HEK293 (cell line): ENCODE data around the gene BLM.

Experiments used
- BCL6B ChIP-seq: fragments of 450-650 bp; formaldehyde crosslinking; IDR thresholded peaks from 2 replicates; pipeline ENCODE4 v1.5.1; 2017; ENCODE audit warnings: missing biosample characterization, missing genetic modification characterization
- GLI4 ChIP-seq: fragments of 450-650 bp; formaldehyde crosslinking; IDR thresholded peaks from 2 replicates; pipeline ENCODE4 v1.5.1; 2016; ENCODE audit warnings: missing biosample characterization, missing genetic modification characterization
- MYNN ChIP-seq: fragments of 450-650 bp; formaldehyde crosslinking; IDR thresholded peaks from 2 replicates; pipeline ENCODE4 v1.5.1; 2016; ENCODE audit warnings: missing biosample characterization, missing genetic modification characterization, borderline replicate concordance
- RBAK ChIP-seq: fragments of 450-650 bp; formaldehyde crosslinking; IDR thresholded peaks from 2 replicates; pipeline ENCODE4 v1.5.1; 2016; ENCODE audit warnings: missing biosample characterization, missing genetic modification characterization
- SALL2 ChIP-seq: fragments of 450-650 bp; formaldehyde crosslinking; IDR thresholded peaks from 2 replicates; pipeline ENCODE4 v1.5.0; 2017; ENCODE audit warnings: missing biosample characterization, mild to moderate bottlenecking, missing genetic modification characterization, borderline replicate concordance
- ZBTB11 ChIP-seq: fragments of 450-650 bp; formaldehyde crosslinking; conservative IDR thresholded peaks from 2 replicates; pipeline ENCODE4 v1.5.1; 2016; ENCODE audit warnings: low read depth, missing biosample characterization, missing genetic modification characterization
- ZBTB26 ChIP-seq: fragments of 450-650 bp; formaldehyde crosslinking; optimal IDR thresholded peaks from 2 replicates; pipeline ENCODE3; 2016; ENCODE audit warnings: missing biosample characterization, mild to moderate bottlenecking, missing genetic modification characterization
- ZBTB6 ChIP-seq: fragments of 450-650 bp; formaldehyde crosslinking; IDR thresholded peaks from 2 replicates; pipeline ENCODE4 v1.5.1; 2017; ENCODE audit warnings: missing biosample characterization, missing genetic modification characterization
- ZFHX2 ChIP-seq: fragments of 450-650 bp; formaldehyde crosslinking; conservative IDR thresholded peaks from 2 replicates; pipeline ENCODE4 v1.5.1; 2016; ENCODE audit warnings: missing biosample characterization, missing genetic modification characterization
- ZNF114 ChIP-seq: fragments of 450-650 bp; formaldehyde crosslinking; IDR thresholded peaks from 2 replicates; pipeline ENCODE4 v1.5.0; 2017; ENCODE audit warnings: missing biosample characterization, missing genetic modification characterization
- ZNF148 ChIP-seq: fragments of 450-650 bp; formaldehyde crosslinking; IDR thresholded peaks from 2 replicates; pipeline ENCODE4 v1.5.0; 2017; ENCODE audit warnings: missing biosample characterization, missing genetic modification characterization, borderline replicate concordance
- ZNF157 ChIP-seq: fragments of 450-650 bp; formaldehyde crosslinking; IDR thresholded peaks from 2 replicates; pipeline ENCODE4 v1.5.1; 2016; ENCODE audit warnings: missing biosample characterization, missing genetic modification characterization
- ZNF174 ChIP-seq: fragments of 450-650 bp; formaldehyde crosslinking; IDR thresholded peaks from 2 replicates; pipeline ENCODE4 v1.5.0; 2017; ENCODE audit warnings: missing biosample characterization, mild to moderate bottlenecking, missing genetic modification characterization
- ZNF2 ChIP-seq: fragments of 450-650 bp; formaldehyde crosslinking; IDR thresholded peaks from 2 replicates; pipeline ENCODE4 v1.5.1; 2016; ENCODE audit warnings: missing biosample characterization, missing genetic modification characterization
- ZNF23 ChIP-seq: fragments of 450-650 bp; formaldehyde crosslinking; IDR thresholded peaks from 2 replicates; pipeline ENCODE4 v1.5.1; 2016; ENCODE audit warnings: missing biosample characterization, missing genetic modification characterization, borderline replicate concordance
- ZNF280D ChIP-seq: fragments of 450-650 bp; formaldehyde crosslinking; IDR thresholded peaks from 2 replicates; pipeline ENCODE4 v1.5.1; 2016; ENCODE audit warnings: missing biosample characterization, missing genetic modification characterization
- ZNF513 ChIP-seq: fragments of 450-650 bp; IDR thresholded peaks from 2 replicates; pipeline ENCODE4 v1.5.1; 2018; ENCODE audit warnings: missing biosample characterization, missing genetic modification characterization
- ZNF580 ChIP-seq: fragments of 450-650 bp; formaldehyde crosslinking; IDR thresholded peaks from 2 replicates; pipeline ENCODE4 v1.5.1; 2016; ENCODE audit warnings: missing biosample characterization, missing genetic modification characterization
- ZNF610 ChIP-seq: fragments of 450-650 bp; formaldehyde crosslinking; IDR thresholded peaks from 2 replicates; pipeline ENCODE4 v1.5.1; 2016; ENCODE audit warnings: missing biosample characterization, missing genetic modification characterization, borderline replicate concordance
- ZNF621 ChIP-seq: fragments of 450-650 bp; formaldehyde crosslinking; IDR thresholded peaks from 2 replicates; pipeline ENCODE4 v1.5.1; 2017; ENCODE audit warnings: missing biosample characterization, missing genetic modification characterization
- ZNF629 ChIP-seq: fragments of 450-650 bp; formaldehyde crosslinking; IDR thresholded peaks from 2 replicates; pipeline ENCODE4 v1.5.1; 2017; ENCODE audit warnings: missing biosample characterization, missing genetic modification characterization
- ZNF776 ChIP-seq: fragments of 450-650 bp; formaldehyde crosslinking; IDR thresholded peaks from 2 replicates; pipeline ENCODE4 v1.5.0; 2017; ENCODE audit warnings: missing biosample characterization, missing genetic modification characterization, borderline replicate concordance
- ZNF792 ChIP-seq: fragments of 450-650 bp; formaldehyde crosslinking; IDR thresholded peaks from 2 replicates; pipeline ENCODE4 v1.5.1; 2016; ENCODE audit warnings: missing biosample characterization, missing genetic modification characterization
- ZNF837 ChIP-seq: fragments of 450-650 bp; formaldehyde crosslinking; IDR thresholded peaks from 2 replicates; pipeline ENCODE4 v1.5.1; 2016; ENCODE audit warnings: missing biosample characterization, missing genetic modification characterization

Gene BLM

GRCh38 chr15:90860942-90861675, 144.0 kb downstream of the BLM start (continued):
- TF ChIP-seq ZNF792 (tag by site-specific recombination) (no peak), ZNF280D (tag by site-specific recombination) (no peak), ZNF157 (tag by site-specific recombination) (no peak), BCL6B (no peak), ZNF513 (tag by site-specific recombination) (peak; percentile 14; the same call in 1 of the 2 replicates), ZNF174 (tag by site-specific recombination) (no peak), ZNF148 (no peak), ZNF776 (tag by site-specific recombination) (no peak), ZNF114 (tag by site-specific recombination) (no peak), ZNF610 (tag by site-specific recombination) (no peak; the same call in 1 of the 2 replicates), ZNF837 (tag by site-specific recombination) (no peak), ZNF2 (tag by site-specific recombination) (peak; percentile 80), ZNF580 (tag by site-specific recombination) (no peak), ZBTB26 (no peak), MYNN (tag by site-specific recombination) (no peak), ZBTB11 (no peak), GLI4 (tag by site-specific recombination) (no peak), ZNF629 (peak; percentile 95), SALL2 (tag by site-specific recombination) (no peak), ZBTB6 (tag by site-specific recombination) (no peak), ZFHX2 (tag by site-specific recombination) (peak; percentile 44; the same call in 1 of the 2 replicates), ZNF23 (no peak), ZNF621 (tag by site-specific recombination) (no peak), RBAK (tag by site-specific recombination) (no peak)
